RWPE1 (cell line): ENCODE data around the gene FKBP8.

Source experiments
- CTCF ChIA-PET: fragments of 350-600 bp; sonication (Branson Sonifier 250); formaldehyde crosslinking; extraction: SDS; loops from one replicate; lab custom pipeline; 2021; lab: Yijun Ruan, JAX
- POLR2A ChIA-PET: fragments of 400-600 bp; formaldehyde crosslinking; extraction: SDS; loops from one replicate; lab custom pipeline; 2020; ENCODE audit warnings: antibody characterized with exemption; ENCODE audit not compliant: low non-redundant PET; lab: Yijun Ruan, JAX
- DNase-seq: peaks from one replicate; pipeline ENCODE4 v3.0.0; 2012; ENCODE audit warnings: low spot score
- H3K27ac ChIP-seq: fragments of 450-650 bp; 2 replicates; pipeline ENCODE4 v1.5.1; 2017
- CTCF ChIP-seq: fragments of 450-650 bp; conservative IDR thresholded peaks from 2 replicates; pipeline ENCODE4 v1.5.1; 2017; ENCODE audit warnings: low read depth, mild to moderate bottlenecking

FKBP8 gene

GRCh38 chr19:18483119-18483890, 60.1 kb downstream of the FKBP8 start:
- no peak for DNase-seq
- no peak for TF ChIP-seq CTCF
- ChIA-PET CTCF (interaction anchor here (0.5 to 1.0 kb wide), 2 partner anchors 22 to 420 kb away, joined by 3 to 4 read pairs; no protein-coding TSS in a partner anchor), POLR2A (no interaction called here)
- peak overlapping the region; percentile 88 for H3K27ac ChIP-seq
